Cerebellar cortex (tissue), 1 donor: ENCODE results near the gene SYT1.

Experiments used
- DNase-seq: peaks from one replicate; pipeline ENCODE4 v3.0.0-alpha.2; 2015; ENCODE audit warnings: low spot score

Gene SYT1

DNA sequence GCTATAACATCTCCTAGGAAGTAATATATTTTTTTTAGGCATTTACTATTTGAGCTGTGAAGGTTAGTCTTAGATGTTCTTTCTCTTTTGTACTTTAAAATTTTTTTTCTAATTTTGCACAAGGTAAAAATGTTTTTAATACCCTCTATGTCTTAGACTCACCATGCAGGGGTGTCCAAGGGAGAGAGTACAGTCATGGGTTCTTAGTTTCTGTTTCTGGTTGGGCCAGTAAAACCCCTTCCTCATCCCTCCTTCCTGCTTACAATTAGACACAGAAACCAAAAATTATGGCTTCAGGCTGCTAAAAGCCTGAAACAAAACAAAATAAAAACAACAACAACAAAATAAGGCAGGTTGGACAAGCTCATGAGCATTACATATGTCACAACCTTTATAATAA, 193.0 kb downstream of the SYT1 start:
- no peak for DNase-seq

DNA sequence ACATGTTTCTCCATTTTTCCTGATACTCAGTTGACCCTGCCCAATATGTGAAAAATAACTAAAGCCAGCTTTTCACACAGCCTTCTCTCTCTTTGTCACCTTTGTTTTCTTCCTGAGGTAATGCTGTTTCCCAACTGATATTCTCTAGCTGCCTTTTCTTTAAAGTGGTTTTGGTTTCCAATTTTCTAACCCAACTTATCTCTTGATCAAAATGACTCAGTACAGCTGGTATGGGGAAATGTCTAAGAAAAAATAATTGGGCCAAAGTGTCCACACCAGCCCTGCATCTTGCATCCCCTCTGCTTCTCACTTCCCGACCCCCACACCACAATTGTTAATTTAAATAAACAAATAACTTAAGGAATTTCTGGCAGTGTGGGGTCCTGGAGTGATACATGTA, 193.8 kb downstream of the SYT1 start:
- DNase-seq, result no peak

DNA sequence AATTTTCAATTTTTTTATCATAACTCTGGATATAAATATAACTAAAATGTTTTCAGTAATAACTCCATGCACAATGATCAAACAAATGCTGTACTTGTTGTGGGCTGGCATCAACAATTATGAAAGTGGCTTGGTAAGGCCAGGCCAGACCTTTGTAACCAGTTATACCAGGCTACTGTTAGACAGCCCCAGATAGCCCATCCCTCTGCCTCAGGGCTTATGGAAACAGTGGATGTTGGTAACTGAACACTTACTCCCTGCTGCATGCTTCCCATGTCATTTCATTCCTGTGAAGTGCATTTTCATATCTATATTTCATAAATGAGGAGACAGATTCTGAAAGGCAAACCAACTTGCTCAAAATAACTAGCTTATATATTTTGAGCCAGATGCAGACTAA, 195.0 kb downstream of the SYT1 start:
- DNase-seq, result no peak

DNA sequence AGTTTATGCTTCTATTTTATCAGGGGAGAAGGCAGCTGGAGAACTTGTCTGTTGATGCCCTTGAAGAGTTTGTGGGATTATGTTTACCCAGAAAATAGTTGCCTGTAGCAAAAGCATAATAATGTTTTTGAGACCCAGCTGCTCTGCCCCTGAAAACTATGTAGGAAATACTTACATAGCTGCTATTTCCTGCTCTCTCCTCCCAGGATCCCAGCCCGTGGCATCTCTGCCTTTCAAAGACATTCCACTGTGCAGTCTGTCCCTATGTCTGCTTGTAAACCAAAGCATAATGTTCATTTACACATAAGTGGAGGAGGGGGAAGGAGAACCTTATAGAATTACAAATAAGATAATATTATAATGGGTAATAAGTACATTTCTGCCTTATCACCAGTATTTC, 198.7 kb downstream of the SYT1 start:
- DNase-seq, result no peak

DNA sequence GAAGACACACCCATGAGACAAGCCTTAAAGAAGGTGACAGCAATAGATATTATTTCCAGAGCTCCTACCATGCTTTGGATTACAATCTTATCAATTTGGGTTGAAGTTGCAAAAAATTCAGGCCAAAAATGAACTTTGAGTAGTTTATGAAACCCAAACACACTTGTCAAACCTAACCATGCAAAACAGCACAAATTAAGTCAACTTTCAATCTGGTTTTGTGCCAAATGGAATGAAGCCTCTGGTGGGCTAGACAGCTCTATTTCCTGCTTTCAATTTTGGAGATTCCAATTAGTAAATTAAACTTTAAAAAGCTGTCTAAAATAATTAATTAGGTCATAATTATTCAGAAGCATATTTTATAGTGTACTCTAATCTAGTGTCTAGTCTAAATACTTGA, 203.4 kb downstream of the SYT1 start:
- DNase-seq, result no peak

DNA sequence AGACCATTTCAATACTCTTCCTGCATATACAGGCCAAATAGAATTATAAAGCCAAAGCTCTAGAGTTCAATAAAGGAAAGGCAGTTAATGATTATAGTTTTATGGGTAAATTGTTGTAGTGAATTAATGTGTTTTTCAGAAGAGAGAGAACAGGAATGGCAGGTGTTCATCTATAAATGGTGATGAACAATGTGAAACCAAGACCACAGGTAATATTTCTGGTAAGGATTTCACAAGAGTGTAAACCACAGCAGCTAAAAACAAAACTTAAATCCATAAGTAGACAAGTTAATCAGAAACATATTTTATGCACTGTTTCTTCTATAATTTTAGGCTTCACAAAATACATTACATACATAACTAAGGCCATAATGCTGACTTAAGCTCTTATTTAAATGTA, 204.4 kb downstream of the SYT1 start:
- DNase-seq, result no peak

DNA sequence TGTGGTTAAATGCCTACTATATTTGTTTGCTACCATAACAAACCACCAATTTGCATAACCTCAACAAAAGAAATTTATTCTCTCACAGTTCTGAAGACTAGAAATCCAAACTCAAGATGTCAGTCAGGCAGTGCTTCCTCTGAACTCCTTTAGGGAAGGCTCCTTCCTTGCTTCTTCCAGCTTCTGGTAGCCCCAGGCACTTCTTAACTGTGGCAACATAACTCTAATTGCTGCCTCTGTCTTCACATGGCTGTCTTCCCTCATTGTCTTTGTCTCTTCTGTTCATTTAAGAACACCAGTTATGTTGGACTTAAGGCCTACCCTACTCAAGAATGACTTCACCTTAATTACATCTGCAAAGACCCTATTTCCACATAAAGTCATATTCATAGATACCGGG, 206.9 kb downstream of the SYT1 start:
- DNase-seq, result no peak

DNA sequence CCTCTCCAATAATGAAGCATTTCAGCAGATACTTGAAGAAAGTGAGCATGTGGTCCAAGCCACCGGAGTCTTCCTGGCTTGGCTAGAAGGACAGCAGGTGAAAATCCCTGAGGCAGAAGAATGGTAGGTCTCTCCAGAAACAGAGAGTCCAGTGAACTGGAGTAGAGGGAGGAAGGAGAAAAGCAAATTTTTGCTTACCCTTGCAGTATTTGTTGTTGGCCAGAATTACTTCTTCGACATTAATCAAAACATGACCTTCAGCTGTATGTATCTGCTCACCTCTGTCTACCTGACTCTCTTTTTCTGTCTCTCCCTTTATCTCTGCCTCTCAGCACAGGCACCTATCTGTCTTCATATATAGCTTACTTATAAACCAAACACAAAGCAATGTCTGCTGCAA, 208.9 kb downstream of the SYT1 start:
- DNase-seq, result no peak

DNA sequence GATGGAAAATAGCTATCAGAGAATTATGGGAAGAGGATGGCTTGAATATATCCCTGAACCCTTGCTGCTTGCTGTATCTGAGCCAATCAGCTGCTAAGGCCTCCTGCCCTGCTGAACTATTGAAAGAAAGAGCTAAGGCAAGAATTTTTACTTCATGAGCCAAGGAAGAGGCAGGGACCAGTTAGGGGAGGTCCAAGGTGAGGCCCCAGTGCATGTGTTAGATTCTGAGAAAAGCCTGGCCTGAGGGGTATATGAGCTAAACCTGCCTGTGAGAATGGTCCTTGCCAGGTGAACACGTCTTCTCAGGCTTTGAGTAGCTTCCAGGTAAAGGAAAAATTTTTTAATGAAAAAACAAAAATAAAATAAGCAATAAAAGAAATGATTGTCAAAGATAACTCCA, 218.0 kb downstream of the SYT1 start:
- DNase-seq, result no peak

DNA sequence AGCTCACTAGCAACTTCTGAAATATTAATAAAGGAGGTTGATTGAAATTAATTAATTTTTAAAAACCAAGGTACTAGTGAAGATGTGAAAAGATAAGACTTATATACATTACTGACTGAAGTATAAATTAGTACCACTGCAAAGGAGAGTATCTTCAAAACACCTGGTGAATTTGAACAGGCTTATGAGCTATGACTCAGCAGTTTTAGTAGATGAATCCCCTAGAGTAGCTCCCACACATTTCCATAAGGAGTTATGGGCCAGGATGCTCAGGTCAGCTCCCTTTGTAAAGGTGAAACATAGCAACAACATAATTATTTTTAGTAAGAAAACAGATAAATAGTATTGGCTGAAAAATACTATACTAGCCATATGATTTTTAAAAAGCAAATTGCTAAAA, 218.6 kb downstream of the SYT1 start:
- DNase-seq, result no peak

DNA sequence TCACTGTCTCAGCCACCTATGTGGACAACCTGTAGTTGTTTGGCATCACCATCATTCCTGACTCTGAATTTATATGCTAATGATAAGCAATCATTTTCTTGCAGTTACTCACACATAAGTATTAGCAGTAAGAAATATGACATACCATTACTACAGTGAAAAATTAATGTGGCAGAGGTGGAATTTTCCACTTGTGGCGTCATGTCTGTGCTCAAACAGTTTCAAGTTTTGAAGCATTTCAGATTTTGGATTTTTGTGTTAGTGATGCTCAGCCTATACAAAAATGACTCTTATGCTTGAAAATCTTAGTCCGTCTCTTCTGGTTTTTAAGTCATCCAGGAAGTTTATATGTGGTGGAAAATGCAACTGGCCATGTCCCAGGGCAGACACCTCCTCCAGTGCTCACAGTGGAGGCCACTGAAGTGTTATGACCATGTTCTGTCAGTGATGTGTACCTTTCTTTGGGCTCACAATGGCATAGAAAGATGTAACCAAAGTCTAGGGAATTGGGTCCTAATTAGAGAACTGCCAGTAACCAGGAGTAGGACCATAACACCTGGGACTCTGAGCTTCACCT, 220.6 kb downstream of the SYT1 start:
- DNase-seq, result no peak

DNA sequence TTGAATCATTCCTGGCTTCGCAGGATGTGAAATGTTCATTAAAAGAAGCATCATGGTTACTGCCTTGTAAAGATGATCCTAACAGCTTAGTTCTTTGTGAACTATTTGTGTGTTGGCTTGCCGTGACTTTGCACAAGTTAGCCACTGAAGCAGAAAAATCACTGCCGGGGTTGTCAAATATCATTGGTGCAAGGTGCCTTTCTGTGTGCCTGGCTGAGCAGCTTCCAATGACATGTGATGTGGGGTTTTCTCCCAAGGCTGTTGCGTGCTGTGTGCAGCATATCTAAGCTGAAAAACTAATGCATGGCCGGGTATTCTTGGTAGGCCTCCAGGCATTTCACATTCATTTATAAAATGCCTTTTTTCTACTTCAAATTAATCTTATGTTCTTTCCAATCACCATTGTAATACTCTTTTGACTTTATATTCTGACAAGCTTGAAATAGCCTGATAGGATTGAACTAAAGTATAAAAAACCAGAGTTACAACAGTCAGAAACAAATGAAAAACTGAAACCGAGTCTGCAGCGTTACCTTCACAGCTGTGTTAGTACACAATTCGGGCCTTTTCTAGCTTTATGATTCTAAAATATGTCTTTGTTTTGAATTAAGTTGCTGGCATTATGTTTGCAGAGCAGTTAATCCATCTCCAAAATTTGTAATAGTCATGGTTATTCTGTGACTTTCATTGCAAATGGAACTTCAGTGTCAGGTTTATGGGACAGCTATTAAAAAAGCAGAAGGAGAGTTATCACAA, 222.1 kb downstream of the SYT1 start:
- no peak for DNase-seq

DNA sequence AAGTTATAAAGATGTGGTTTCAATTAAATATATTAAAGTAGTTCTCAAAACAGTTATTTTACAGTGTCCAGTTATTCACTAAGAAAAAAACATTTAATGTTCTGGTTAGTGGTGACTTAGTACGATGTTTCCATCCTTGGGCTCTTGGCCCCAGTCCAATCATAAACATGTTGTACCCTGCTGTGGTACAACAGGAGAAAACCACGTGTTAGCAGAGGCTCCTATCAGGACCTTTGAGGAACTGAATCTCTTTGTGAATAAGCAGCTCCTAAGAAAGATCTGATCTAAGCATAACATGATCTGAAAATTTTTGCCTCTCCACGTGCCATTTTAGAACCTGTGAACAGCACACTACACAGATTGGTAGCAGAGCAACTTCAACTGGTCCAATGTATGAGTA, 234.0 kb downstream of the SYT1 start:
- DNase-seq, result peak; percentile 33

DNA sequence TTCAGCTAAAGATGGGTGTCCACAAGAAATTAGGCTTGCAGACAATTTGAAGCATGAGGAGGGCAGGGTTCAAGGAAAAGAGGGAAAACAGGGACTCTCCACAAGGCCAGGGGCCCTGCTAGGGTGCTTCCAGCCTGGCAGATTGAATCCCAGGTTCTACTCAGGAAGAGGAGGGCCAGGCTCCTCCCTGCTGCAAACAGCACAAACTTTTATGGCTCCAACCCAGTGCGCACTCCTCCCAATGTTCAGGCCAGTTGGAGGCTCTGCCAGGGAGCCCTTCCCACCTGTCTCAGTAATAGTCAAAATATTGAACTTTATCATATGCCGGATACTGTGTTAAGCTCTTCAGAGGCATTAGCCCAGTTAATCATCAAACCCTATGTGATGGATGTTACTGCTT, 244.4 kb downstream of the SYT1 start:
- no peak for DNase-seq

DNA sequence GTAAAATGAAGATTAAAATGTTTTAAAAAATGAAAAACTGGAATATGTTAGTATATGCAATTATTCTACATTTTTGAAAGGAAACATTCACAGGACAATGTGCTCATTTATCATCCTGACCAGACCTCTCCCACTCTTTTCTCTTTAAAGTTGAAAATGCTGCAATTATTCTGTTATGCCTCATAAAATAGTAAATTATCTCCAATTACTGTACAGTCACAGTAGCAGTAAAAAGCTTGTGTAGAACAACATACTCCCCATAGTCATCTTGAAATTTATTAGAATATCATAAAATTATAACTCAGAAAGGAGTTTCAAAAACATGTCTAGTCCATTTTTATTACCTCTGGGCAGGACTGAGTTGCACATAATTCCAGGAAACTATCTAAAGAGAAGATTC, 250.3 kb downstream of the SYT1 start:
- no peak for DNase-seq

DNA sequence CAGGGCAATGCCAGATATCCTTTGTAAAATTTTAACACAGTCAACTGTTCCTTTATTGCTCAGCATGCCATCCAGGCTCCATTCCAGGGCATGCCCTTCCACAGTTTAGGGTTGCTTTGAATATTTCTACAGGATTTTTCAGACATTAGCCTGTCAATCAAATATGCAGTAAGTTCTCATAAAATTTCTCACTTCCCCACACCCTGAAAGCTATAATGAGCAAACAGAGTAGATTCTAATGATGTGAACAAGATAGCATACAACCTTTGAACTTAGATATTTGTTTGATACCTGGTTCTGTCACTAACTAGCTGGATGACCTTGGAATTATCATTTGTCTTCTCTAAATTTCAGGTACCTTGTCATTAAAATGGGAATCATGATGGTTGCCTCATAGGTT, 251.2 kb downstream of the SYT1 start:
- DNase-seq, result no peak

DNA sequence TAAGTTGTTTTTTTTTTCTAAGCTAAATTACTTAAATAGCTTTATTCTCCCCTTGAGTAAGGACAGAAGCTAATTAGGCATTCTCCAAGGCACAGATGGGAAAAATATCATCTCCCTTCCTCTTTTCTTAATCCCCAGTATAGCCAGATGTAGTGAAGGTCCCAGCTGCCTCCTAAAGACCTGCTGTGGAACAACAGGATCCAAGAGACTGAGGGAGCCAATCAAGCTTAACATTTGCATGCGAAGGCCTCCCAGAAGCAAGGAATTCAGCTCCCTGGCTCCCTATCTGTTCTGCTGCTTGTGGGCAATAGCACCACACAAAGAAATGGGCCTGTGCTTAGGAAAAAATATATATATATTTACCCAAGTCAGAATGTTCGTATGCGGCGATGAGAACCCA, 255.2 kb downstream of the SYT1 start:
- no peak for DNase-seq

DNA sequence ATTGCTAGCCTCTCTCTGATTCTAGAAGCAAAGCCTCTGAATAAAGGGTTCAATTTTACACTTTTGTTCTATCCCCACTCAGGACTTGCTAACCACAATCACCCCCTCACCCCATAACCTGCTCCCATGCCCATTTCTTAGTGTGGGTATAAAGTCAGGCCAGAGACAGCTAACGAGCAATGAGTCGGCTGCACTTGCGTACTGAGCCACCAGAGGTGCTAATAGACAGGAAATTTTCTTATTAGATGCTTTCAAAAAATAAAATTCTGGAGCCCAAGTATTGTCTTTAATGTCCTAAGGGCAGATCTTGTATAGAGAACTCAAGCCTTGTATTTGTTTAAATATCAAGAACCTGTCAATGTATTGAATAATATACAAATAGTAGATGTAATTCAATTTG, 256.9 kb downstream of the SYT1 start:
- no peak for DNase-seq

DNA sequence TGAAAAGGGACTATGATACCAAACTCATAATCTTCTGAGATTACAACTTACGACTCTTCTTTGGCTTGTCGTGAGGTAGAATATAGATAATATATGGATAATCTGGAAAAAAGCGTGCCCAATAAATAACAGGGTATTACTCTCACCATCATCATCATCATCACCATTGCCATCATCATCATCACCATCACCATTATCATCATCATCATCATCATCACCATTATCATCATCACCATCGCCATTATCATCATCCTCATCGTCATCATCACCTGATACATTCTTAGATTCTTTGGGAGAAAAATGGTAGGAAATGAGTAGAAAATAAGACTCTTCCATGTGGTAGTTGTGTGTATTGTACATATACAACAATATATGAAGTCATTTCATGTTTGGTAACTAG, 259.8 kb downstream of the SYT1 start:
- no peak for DNase-seq

DNA sequence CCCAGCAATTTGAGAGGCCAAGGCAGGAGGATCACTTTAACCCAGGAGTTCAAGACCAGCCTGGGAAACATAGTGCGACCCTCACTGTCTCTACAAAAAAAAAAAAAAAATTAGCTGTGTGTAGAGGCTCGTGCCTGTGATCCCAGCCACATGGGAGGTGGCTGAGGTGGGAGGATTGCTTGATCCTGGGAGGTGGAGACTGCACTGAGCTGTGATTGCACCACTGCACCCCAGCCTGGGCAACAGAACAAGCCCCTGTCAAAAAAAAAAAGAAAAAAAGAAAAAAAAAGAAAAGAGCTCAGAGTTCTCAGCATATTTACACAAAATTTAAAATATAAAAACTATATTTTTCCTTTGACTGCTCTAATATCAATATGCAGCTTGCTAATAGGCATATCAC, 260.8 kb downstream of the SYT1 start:
- no peak for DNase-seq

DNA sequence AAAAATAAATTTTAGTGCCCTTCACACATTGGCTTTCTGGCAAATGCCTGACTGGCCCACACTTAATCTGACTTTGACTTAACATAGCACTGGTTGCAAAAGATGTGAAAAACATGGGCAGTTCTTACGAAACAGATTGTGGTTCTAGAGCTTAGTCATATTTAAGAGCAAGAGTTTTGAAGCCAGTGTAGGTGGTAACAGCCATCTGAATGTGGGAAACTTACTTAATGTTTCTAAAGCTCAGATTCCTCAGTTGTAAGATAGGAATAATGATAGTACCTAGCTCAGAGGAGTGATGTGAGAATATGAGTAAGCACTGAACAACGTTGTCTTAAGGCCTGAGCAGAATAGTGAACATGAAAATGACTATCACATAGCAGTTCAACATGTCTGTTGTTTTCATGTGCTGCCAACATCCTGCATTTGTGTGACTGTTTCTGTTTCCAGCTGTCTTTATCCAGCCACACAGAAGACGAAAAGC, 262.7 kb downstream of the SYT1 start:
- no peak for DNase-seq

DNA sequence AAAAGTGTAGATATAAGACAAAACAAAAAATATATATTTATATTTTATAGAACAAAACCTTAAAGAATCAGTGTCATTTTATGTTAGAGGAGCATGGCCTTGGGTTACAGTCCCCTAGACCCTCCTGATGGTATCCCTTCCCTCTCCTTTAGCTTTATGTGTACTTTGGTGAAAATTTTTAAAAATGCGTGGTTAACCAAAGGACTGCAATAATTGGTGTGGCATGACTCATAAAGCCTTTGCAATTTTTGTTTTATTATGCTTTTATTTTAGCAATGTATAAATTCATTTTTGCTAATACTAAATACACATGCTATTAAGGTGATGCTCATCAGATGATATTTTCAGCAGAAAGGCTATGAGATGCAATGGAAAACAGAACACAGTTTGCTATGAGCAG, 264.4 kb downstream of the SYT1 start:
- no peak for DNase-seq

DNA sequence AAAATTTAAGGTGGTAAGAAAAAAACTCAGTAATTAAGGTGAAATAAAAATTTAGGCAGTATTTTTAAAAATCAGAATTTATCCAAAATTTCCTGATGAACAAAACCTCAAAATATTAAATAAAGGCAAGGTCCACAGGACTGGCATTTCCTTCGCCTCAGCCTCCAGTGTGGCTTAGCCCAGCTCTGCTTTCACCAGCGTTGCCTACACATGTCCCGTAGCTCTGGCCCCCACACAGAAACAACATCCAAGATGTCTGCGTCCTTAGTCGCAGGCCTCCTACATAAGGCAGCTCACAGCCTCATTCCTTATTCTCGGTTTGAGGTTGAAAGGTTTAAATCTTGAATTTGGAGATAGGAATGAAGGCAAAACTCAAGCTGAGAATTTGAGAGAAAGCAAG, 274.3 kb downstream of the SYT1 start:
- DNase-seq, result no peak

DNA sequence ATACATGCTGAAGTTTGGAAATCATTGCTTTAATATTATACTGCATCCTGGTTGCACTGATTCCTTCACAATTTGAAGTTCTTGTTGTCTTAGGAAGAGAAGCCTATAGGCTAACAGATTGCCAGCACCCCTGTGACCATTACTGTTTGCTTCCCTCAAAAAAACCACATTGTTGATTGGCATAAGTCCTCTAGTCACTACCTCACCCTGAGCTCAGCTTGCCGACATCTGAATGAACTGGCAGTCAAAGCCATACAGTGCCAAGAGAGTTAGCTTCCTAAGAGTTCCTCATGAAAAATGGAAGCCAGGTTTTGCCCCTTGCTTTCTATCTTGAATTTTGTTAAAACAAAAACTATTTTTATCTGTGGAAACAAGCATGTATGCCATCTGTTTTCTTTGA, 276.1 kb downstream of the SYT1 start:
- DNase-seq, result peak; percentile 73
